22Rv1 (cell line): ENCODE data around the gene POPDC3.

Experiments used
- ZFX ChIP-seq: fragments of 450-650 bp; IDR thresholded peaks from 2 replicates; pipeline ENCODE4 v1.6.1; 2017; ENCODE audit warnings: antibody characterized with exemption, borderline replicate concordance
- TF ChIP-seq, protein P1 (sequence below): fragments of 450-650 bp; IDR thresholded peaks from 2 replicates; pipeline ENCODE4 v1.5.1; 2017; ENCODE audit warnings: mild to moderate bottlenecking

DNA sequence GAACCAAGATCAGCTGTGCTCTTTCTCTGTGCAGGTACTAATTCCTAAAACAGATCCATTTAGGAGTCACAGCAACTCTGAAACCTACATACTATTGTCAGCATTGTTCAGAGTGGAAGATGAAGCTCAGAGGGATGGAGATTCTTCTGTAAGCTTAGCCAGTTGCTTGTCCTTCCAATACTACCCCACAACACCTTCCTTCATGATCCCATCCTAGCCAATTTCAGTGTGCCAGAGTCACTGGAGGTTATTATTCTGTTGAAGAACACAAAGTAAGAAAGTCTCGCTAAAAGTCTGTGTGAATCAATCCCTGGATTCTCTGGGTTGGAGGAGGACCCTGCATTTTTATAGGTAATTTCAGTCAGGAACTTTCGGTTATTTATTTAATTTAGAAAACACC lies 2.3 kb downstream of the POPDC3 start:
- TF ChIP-seq, protein P1, sequence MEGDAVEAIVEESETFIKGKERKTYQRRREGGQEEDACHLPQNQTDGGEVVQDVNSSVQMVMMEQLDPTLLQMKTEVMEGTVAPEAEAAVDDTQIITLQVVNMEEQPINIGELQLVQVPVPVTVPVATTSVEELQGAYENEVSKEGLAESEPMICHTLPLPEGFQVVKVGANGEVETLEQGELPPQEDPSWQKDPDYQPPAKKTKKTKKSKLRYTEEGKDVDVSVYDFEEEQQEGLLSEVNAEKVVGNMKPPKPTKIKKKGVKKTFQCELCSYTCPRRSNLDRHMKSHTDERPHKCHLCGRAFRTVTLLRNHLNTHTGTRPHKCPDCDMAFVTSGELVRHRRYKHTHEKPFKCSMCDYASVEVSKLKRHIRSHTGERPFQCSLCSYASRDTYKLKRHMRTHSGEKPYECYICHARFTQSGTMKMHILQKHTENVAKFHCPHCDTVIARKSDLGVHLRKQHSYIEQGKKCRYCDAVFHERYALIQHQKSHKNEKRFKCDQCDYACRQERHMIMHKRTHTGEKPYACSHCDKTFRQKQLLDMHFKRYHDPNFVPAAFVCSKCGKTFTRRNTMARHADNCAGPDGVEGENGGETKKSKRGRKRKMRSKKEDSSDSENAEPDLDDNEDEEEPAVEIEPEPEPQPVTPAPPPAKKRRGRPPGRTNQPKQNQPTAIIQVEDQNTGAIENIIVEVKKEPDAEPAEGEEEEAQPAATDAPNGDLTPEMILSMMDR: no peak
- TF ChIP-seq ZFX: no peak
